NCI-H446 treated with DMSO at 0.1 percent for 48 hours (cell line): ENCODE data around the gene CDR2L.
"Not testable (repeated sequence)": the region's sequence is repeated elsewhere in the genome, so short reads cannot be mapped to it uniquely, and the experiment has no call there.

Source experiments
- DNase-seq: peaks from one replicate; lab custom pipeline; 2025; lab: John Stamatoyannopoulos, UW

The CDR2L gene

GRCh38 chr17:75011401-75012095, 24.1 kb downstream of the CDR2L start:
- peak; percentile 74 for DNase-seq

DNA sequence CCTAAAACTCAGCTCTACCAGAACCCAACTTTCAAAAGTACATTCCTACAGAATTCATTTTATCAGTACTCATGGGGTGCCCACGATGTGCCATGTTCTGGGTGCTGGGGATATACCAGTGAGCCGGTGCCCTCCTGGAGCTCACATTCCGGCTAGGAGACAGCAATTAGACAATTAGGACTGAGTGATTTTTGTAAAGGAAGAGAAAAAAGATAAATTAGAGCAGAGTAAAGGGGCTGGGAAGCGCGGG, 24.6 kb downstream of the CDR2L start:
- DNase-seq, result no peak

GRCh38 chr17:75012346-75013091, 25.1 kb downstream of the CDR2L start, which contains the start of gene MRPL58:
TSS of gene MRPL58 (plus strand) at chr17:75012670. CDS start at chr17:75012687, 17 bp downstream.
- peak; percentile 73 for DNase-seq

GRCh38 chr17:75013092-75013559, 25.7 kb downstream of the CDR2L start:
- DNase-seq, result no peak

GRCh38 chr17:75019146-75019545, 31.7 kb downstream of the CDR2L start:
- DNase-seq, result no peak

GRCh38 chr17:75019710-75020109, 32.3 kb downstream of the CDR2L start:
- DNase-seq, result no peak

GRCh38 chr17:75020331-75021110, 33.1 kb downstream of the CDR2L start:
- no peak for DNase-seq

DNA sequence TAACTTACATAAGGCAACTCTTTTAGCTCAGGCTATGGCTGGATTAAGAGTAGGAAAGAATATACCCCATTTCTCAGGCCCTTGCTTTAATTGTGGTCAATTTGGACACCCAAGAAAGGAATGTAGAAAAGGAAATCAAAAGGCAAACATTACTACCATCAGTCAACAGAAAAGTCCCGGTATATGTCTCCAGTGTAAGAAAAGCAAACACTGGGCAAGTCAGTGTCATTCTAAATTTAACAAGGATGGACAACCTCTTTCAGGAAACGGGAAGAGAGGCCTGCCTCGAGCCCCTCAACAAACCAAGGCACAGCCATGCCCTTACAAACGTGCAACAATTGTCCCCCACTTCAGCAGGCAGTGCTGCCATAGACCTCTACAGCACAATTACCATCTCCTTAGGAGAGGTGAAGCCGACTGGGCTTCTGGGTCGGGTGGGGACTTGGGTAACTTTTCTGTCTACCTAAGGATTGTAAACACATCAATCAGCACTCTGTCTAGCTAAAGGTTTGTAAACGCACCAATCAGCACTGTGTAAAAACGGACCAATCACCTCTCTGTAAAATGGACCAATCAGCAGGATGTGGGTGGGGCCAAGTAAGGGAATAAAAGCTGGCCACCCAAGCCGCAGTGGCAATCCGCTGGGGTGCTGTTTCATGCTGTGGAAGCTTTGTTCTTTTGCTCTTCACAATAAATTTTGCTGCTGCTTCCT, 37.4 kb downstream of the CDR2L start:
- DNase-seq, result no peak

GRCh38 chr17:75025398-75025734, 37.9 kb downstream of the CDR2L start:
- not testable (repeated sequence) for DNase-seq

GRCh38 chr17:75026650-75027049, 39.2 kb downstream of the CDR2L start:
- not testable (repeated sequence) for DNase-seq

- no peak for DNase-seq
Observed at GRCh38 chr17:75030161-75030560, 42.7 kb downstream of the CDR2L start.

DNA sequence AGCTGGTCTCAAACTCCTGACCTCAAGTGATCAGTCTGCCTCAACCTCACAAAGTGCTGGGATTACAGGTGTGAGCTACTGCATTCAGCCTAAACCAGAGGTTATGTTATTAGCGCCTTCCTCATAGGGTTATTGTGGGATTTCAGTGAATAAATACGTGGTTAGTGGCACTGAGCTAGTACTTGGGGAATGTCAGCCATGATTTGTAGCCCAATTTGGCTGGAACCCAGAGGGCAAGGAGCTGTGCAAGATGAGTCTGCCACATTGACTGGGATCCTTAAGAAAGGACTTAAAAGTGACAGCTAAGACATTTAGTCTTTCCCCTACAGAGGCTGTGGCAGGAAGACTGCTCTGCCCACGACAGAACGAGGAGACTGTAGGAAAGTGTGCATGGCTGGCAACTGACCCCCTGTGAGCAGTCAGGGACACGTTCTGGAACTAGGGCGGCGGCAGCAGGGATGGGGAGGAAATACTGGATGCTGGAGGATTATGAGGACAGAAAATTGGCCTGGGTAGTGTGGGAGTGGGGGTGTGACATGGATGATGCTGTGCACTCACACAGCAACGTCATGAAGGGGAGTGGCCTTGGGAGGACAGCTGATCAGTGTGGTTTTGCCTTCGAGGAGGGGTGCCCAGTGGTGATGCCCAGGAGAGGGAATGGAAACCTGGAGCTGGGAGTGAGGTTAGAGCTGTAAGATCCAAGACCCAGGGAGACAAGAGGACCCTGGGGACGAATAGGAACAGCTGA, 44.7 kb downstream of the CDR2L start:
- peak; percentile 85 for DNase-seq

- peak; percentile 47 for DNase-seq
Observed at GRCh38 chr17:75032720-75033280, 45.4 kb downstream of the CDR2L start.

DNA sequence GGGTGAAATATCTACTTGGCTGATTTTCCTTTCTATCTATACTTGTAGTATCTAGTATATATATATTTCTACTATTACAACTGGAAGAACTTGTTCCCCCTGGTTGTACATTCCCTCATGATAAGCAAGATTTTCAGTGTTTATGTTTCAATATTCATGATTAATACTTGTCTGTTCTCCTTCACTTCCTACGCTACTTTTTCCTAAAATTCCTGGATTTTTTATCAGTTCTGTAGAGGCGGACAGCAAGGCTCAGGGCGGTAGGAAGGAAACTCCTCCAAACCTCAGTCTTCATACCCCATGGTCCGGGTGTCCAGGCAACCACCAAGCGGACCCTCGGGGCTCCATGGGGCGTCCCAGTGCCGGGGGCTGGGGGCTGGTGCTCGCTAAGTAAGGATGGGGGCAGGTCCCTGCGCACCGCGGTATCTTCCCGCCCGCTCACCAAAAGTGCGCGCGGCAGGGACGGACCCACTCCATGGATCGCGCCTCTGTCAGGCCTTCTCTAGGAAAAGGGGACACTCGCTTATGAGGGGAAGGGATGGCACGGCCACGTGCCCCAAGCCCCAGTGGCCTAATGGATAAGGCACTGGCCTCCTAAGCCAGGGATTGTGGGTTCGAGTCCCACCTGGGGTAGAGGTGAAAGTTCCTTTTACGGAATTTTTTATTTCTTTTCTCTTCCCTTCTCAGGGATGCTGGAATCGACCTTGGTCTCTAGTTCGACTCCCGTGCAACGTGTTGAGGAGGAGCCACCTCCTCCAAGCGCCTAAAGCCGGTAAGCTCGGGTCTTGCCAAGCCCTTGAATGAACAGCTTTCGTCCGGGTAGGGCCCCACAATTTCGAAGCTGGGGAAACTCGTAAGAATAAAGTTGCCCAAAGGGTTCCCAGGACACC, 46.2 kb downstream of the CDR2L start:
- DNase-seq, result peak; percentile 86

DNA sequence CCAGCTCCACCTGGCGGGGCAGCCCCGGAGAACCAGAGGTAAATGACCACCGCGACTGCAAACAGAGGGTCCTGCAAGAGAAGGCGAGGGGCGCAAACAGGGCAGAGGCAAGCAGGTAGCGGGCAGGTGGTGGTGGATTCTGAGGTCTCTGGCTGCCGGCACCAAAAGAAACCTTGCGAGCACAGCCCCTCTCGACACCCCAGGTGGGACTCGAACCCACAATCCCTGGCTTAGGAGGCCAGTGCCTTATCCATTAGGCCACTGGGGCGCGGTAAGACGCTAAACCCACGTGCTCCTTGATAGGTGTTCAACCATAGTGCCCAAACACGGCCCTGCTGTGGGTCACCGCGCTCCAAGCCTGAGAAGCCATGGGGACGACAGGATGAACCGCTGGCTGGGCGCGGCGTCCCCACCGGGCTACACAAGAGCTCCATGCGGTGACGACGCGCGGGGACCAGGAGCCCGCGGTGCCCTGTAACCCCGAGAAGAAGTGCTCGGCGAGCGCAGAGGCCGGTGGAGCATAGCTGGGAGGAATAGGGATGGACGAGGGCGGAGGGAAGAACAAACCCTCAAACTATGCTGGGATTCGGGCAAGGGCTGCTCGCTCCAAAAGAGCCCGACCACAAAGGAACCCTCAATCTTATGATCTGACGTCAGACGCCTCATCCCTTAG, 46.9 kb downstream of the CDR2L start:
- DNase-seq, result peak; percentile 71

GRCh38 chr17:75036643-75037268, 49.3 kb downstream of the CDR2L start:
- no peak for DNase-seq

DNA sequence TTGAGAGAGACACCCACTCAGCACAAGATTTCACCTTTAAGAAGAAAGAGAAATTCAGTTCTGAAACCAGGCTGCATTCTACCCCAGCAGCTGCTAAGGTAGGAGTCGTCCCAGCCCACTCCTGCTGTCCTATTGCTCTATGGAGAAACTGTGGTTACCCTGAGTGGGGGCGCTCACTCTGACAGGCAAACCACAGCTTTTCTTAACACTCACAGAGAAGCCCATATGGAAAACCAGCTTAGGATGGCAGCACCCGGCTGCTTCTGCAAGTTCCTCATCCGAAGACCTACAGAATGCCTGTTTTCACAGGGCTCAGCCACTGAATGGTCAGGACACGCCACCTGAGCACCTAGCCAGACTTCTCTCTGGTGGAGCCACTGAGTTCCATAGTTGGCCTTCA, 51.8 kb downstream of the CDR2L start:
- DNase-seq, result no peak

- DNase-seq, result no peak
Observed at GRCh38 chr17:75041656-75042280, 54.3 kb downstream of the CDR2L start.

DNA sequence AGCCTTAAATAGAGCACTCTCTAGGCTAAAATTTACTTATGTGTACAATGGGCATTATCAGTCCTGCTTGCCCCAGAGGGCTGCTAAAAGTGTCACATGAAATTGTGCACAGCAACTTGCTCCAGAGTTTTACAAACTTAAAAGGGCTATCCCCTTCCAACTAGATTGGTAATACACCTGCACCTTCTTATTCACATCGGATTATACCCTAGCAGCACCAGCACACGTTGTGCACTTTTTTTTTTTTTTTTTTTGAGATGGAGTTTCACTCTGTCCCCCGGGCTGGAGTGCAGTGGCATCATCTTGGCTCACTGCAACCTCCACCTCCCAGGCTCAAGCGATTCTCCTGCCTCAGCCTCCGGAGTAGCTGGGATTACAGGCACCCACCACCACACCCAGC, 56.4 kb downstream of the CDR2L start:
- DNase-seq, result not testable (repeated sequence)
